Measurements from ENCODE around the gene PKD1L1. TPM values are rescaled to one million over a fixed set of nuclear protein-coding genes. Genes with fewer than 3 reads are reported as not detected.
A peak's percentile ranks its signal among the peaks of the same experiment; 100 is the strongest.

The PKD1L1 gene
- total RNA-seq, 2 experiments from 2014 or later, result 0.02 to 0.05 TPM

GRCh38 chr7:47979145-47979831 is 31.0 kb upstream of the PKD1L1 start, which contains the start of gene HUS1:
Gene HUS1 (minus strand): TSS chr7:47979615. CDS start chr7:47979519, 96 bp downstream.
- peak within 1 kb of the TSS; percentile 90 for H3K4me3 Mint-ChIP-seq
- peaks cover 28% of the 10 kb centered on the region for H3K4me1 Mint-ChIP-seq (ENCODE audit: low read depth)
- H3K9me3 Mint-ChIP-seq, result no peaks in the 10 kb centered on the region
- H3K36me3 Mint-ChIP-seq (ENCODE audit: low read depth), result peaks cover 27% of the 10 kb centered on the region
- intact Hi-C loops (cut with micrococcal nuclease), result loop anchor here (1.0 kb wide), 3 partner anchors 12 to 118 kb away; partner anchors contain the start of gene UPP1
- peak within 1 kb of the TSS; percentile 94 for H3K27ac Mint-ChIP-seq
- CTCF ChIA-PET, result interaction anchor here (0.8 to 1.7 kb wide), 5 partner anchors 12 to 659 kb away, joined by 3 to 8 read pairs (median 3); no protein-coding TSS in a partner anchor
- no peaks in the 10 kb centered on the region for H3K27me3 Mint-ChIP-seq (ENCODE audit: low read depth)
- DNase-seq, result peak; percentile 94

- DNase-seq, result no peak
- H3K4me3 Mint-ChIP-seq, result peak overlapping the region; percentile 90
- intact Hi-C loops (cut with micrococcal nuclease), result loop anchor here (1.0 kb wide), 3 partner anchors 13 to 119 kb away; partner anchors contain the start of gene UPP1
- peak overlapping the region; percentile 94 for H3K27ac Mint-ChIP-seq
- no peaks in the 10 kb centered on the region for H3K9me3 Mint-ChIP-seq
- H3K4me1 Mint-ChIP-seq (ENCODE audit: low read depth), result peaks cover 33% of the 10 kb centered on the region
- peaks cover 32% of the 10 kb centered on the region for H3K36me3 Mint-ChIP-seq (ENCODE audit: low read depth)
- H3K27me3 Mint-ChIP-seq (ENCODE audit: low read depth), result no peaks in the 10 kb centered on the region
- CTCF ChIA-PET, result interaction anchor here (0.6 to 1.9 kb wide), 7 partner anchors 10 to 148 kb away, joined by 3 to 8 read pairs (median 4); no protein-coding TSS in a partner anchor
These were observed 30.5 kb upstream of the PKD1L1 start for GRCh38 chr7:47978790-47979144.

GRCh38 chr7:47973739-47974138 is 25.5 kb upstream of the PKD1L1 start:
- Mint-ChIP-seq H3K27me3 (ENCODE audit: low read depth) (no peaks in the 10 kb centered on the region), H3K9me3 (no peaks in the 10 kb centered on the region), H3K4me3 (no peak overlapping the region), H3K27ac (peak overlapping the region; percentile 84), H3K36me3 (ENCODE audit: low read depth) (peaks cover 64% of the 10 kb centered on the region), H3K4me1 (ENCODE audit: low read depth) (peaks cover 61% of the 10 kb centered on the region)
- CTCF ChIA-PET, result interaction anchor here (0.7 to 1.2 kb wide), 2 partner anchors 137 to 181 kb away, joined by 3 to 5 read pairs; no protein-coding TSS in a partner anchor
- intact Hi-C loops (cut with micrococcal nuclease), result no loop called here
- DNase-seq, result peak; percentile 60

- H3K4me1 Mint-ChIP-seq (ENCODE audit: low read depth), result peaks cover 45% of the 10 kb centered on the region
- H3K27ac Mint-ChIP-seq, result peak overlapping the region; percentile 60
- DNase-seq, result no peak
- intact Hi-C loops (cut with micrococcal nuclease), result no loop called here
- peaks cover 63% of the 10 kb centered on the region for H3K36me3 Mint-ChIP-seq (ENCODE audit: low read depth)
- H3K4me3 Mint-ChIP-seq, result no peak overlapping the region
- CTCF ChIA-PET, result interaction anchor here (1.0 kb wide), 2 partner anchors 19 to 26 kb away, joined by 3 read pairs; no protein-coding TSS in a partner anchor
- no peaks in the 10 kb centered on the region for H3K27me3 Mint-ChIP-seq (ENCODE audit: low read depth)
- H3K9me3 Mint-ChIP-seq, result no peaks in the 10 kb centered on the region
These were observed 22.5 kb upstream of the PKD1L1 start for GRCh38 chr7:47970761-47971160.

GRCh38 chr7:47968847-47969774 is 20.8 kb upstream of the PKD1L1 start:
- Mint-ChIP-seq H3K27me3 (ENCODE audit: low read depth) (no peaks in the 10 kb centered on the region), H3K27ac (peak overlapping the region; percentile 53), H3K4me1 (ENCODE audit: low read depth) (peaks cover 37% of the 10 kb centered on the region), H3K4me3 (no peak overlapping the region), H3K36me3 (ENCODE audit: low read depth) (peaks cover 66% of the 10 kb centered on the region), H3K9me3 (no peaks in the 10 kb centered on the region)
- intact Hi-C loops (cut with micrococcal nuclease), result loop anchor here (2.0 kb wide), 1 partner anchor 24 kb away; no protein-coding TSS in a partner anchor
- peak; percentile 62 for DNase-seq
- CTCF ChIA-PET, result interaction anchor here (0.6 to 1.8 kb wide), 5 partner anchors 9 to 189 kb away, joined by 3 to 14 read pairs (median 6); no protein-coding TSS in a partner anchor

- Mint-ChIP-seq H3K27ac (no peak overlapping the region), H3K4me1 (ENCODE audit: low read depth) (peaks cover 25% of the 10 kb centered on the region), H3K36me3 (ENCODE audit: low read depth) (peaks cover 57% of the 10 kb centered on the region), H3K27me3 (ENCODE audit: low read depth) (no peaks in the 10 kb centered on the region), H3K4me3 (no peak overlapping the region), H3K9me3 (no peaks in the 10 kb centered on the region)
- no peak for DNase-seq
- intact Hi-C loops (cut with micrococcal nuclease), result loop anchor here (2.0 kb wide), 1 partner anchor 23 kb away; no protein-coding TSS in a partner anchor
- CTCF ChIA-PET, result interaction anchor here (0.6 to 1.8 kb wide), 4 partner anchors 23 to 143 kb away, joined by 3 to 13 read pairs (median 4); no protein-coding TSS in a partner anchor
These were observed 19.4 kb upstream of the PKD1L1 start for GRCh38 chr7:47967708-47968107.

- CTCF ChIA-PET, result interaction anchor here (0.6 to 1.2 kb wide), 3 partner anchors 30 to 143 kb away, joined by 3 to 4 read pairs (median 3); no protein-coding TSS in a partner anchor
- H3K4me3 Mint-ChIP-seq, result no peak overlapping the region
These were observed 18.9 kb upstream of the PKD1L1 start for GRCh38 chr7:47967123-47967522.

GRCh38 chr7:47965456-47965855 is 17.2 kb upstream of the PKD1L1 start:
- peaks cover 16% of the 10 kb centered on the region for H3K4me1 Mint-ChIP-seq (ENCODE audit: low read depth)

More at GRCh38 chr7:47967123-47967522, 18.9 kb upstream of the PKD1L1 start:
- Mint-ChIP-seq H3K9me3 (no peaks in the 10 kb centered on the region), H3K4me1 (ENCODE audit: low read depth) (peaks cover 22% of the 10 kb centered on the region), H3K27me3 (ENCODE audit: low read depth) (no peaks in the 10 kb centered on the region), H3K27ac (no peak overlapping the region), H3K36me3 (ENCODE audit: low read depth) (peaks cover 58% of the 10 kb centered on the region)
- no peak for DNase-seq
- intact Hi-C loops (cut with micrococcal nuclease), result no loop called here

GRCh38 chr7:47962262-47962661 is 14.0 kb upstream of the PKD1L1 start:
- Mint-ChIP-seq H3K27me3 (ENCODE audit: low read depth) (no peaks in the 10 kb centered on the region), H3K36me3 (ENCODE audit: low read depth) (peaks cover 59% of the 10 kb centered on the region), H3K4me3 (no peak overlapping the region), H3K4me1 (ENCODE audit: low read depth) (peaks cover 1% of the 10 kb centered on the region), H3K9me3 (peaks cover 2% of the 10 kb centered on the region), H3K27ac (no peak overlapping the region)
- no peak for DNase-seq
- intact Hi-C loops (cut with micrococcal nuclease), result no loop called here
- CTCF ChIA-PET, result interaction anchor here (0.7 to 1.5 kb wide), 2 partner anchors 133 to 148 kb away, joined by 3 to 5 read pairs; no protein-coding TSS in a partner anchor

More at GRCh38 chr7:47965456-47965855, 17.2 kb upstream of the PKD1L1 start:
- CTCF ChIA-PET, result interaction anchor here (0.8 kb wide), 2 partner anchors 26 to 145 kb away, joined by 3 read pairs; no protein-coding TSS in a partner anchor
- Mint-ChIP-seq H3K27ac (no peak overlapping the region), H3K9me3 (no peaks in the 10 kb centered on the region), H3K4me3 (no peak overlapping the region), H3K27me3 (ENCODE audit: low read depth) (no peaks in the 10 kb centered on the region), H3K36me3 (ENCODE audit: low read depth) (peaks cover 64% of the 10 kb centered on the region)
- DNase-seq, result no peak
- intact Hi-C loops (cut with micrococcal nuclease), result no loop called here

- peaks cover 2% of the 10 kb centered on the region for H3K9me3 Mint-ChIP-seq
- no peak overlapping the region for H3K27ac Mint-ChIP-seq
- intact Hi-C loops (cut with micrococcal nuclease), result no loop called here
- no peaks in the 10 kb centered on the region for H3K27me3 Mint-ChIP-seq (ENCODE audit: low read depth)
- no peak overlapping the region for H3K4me3 Mint-ChIP-seq
- peaks cover 41% of the 10 kb centered on the region for H3K36me3 Mint-ChIP-seq (ENCODE audit: low read depth)
- CTCF ChIA-PET, result no interaction called here
- no peak for DNase-seq
- no peaks in the 10 kb centered on the region for H3K4me1 Mint-ChIP-seq (ENCODE audit: low read depth)
These were observed 8.9 kb upstream of the PKD1L1 start for GRCh38 chr7:47957156-47957555.

GRCh38 chr7:47956220-47956619 is 8.0 kb upstream of the PKD1L1 start:
- CTCF ChIA-PET, result no interaction called here
- peaks cover 2% of the 10 kb centered on the region for H3K9me3 Mint-ChIP-seq
- H3K36me3 Mint-ChIP-seq (ENCODE audit: low read depth), result peaks cover 31% of the 10 kb centered on the region
- intact Hi-C loops (cut with micrococcal nuclease), result no loop called here
- H3K27me3 Mint-ChIP-seq (ENCODE audit: low read depth), result no peaks in the 10 kb centered on the region
- H3K4me1 Mint-ChIP-seq (ENCODE audit: low read depth), result no peaks in the 10 kb centered on the region
- no peak overlapping the region for H3K4me3 Mint-ChIP-seq
- no peak for DNase-seq
- H3K27ac Mint-ChIP-seq, result no peak overlapping the region
